T-cell (primary cell): ENCODE results near the gene TNFAIP2. TPM values are rescaled to one million over a fixed set of nuclear protein-coding genes. Genes with fewer than 3 reads are reported as not detected.

Experiments
- ATAC-seq, 4 experiments: fragments of 200-7000 bp in 3 of 4; fragments of 150-1000 bp in 1 of 4; cut with Tn5 transposase; replicated peaks in 1 of 4; 1 replicate in 3 of 4; 2 replicates in 1 of 4; pipeline ENCODE4 v1.10.0; 2021; ENCODE audit warnings: moderate library complexity in 3 of 4, mild to moderate bottlenecking in 2 of 4, moderate number of reproducible peaks in 1 of 4
- CTCF ChIA-PET, 2 donors: fragments of 300-600 bp; sonication (Branson Sonifier 250); formaldehyde crosslinking; loops; one replicate each; lab custom pipeline; 2022; ENCODE audit warnings: antibody characterized with exemption in 2 of 2; lab: Charles Lee
- POLR2A ChIA-PET, 2 donors: fragments of 300-600 bp; sonication (Branson Sonifier 250); formaldehyde crosslinking; loops; one replicate each; lab custom pipeline; 2022; ENCODE audit warnings: antibody characterized with exemption in 2 of 2; lab: Charles Lee
- DNase-seq, 35 experiments: peaks; one replicate each; pipeline versions ENCODE4 v3.0.0 to v3.0.0-alpha.2; 2013 to 2023
- H3K27ac ChIP-seq: one replicate; pipeline ENCODE4 v1.5.1; 2013; ENCODE audit warnings: low read length
- H3K27me3 ChIP-seq, 2 experiments: replicated peaks in 1 of 2; 1 replicate in 1 of 2; 2 replicates in 1 of 2; pipeline versions ENCODE4 v1.6.1 to v1.7.0; 2013; ENCODE audit warnings: low read length in 1 of 2, mixed read lengths in 1 of 2; ENCODE audit not compliant: control insufficient read depth in 2 of 2, insufficient read depth in 2 of 2; ENCODE audit errors: extremely low read depth in 1 of 2
- H3K36me3 ChIP-seq, 2 donors: 1 replicate in 1 of 2; 2 replicates in 1 of 2; pipeline versions ENCODE4 v1.6.1 to v1.7.0; 2013; ENCODE audit warnings: low read length in 1 of 2; ENCODE audit not compliant: control insufficient read depth in 2 of 2, insufficient read depth in 1 of 2; ENCODE audit errors: extremely low read depth in 1 of 2
- H3K4me1 ChIP-seq, 2 experiments: 1 replicate in 1 of 2; 2 replicates in 1 of 2; pipeline versions ENCODE4 v1.6.1 to v1.7.0; 2013; ENCODE audit warnings: low read length in 2 of 2, mixed read lengths in 1 of 2; ENCODE audit not compliant: insufficient read depth in 2 of 2, control insufficient read depth in 1 of 2; ENCODE audit errors: extremely low read depth in 1 of 2
- H3K4me3 ChIP-seq, 2 donors: 1 replicate in 1 of 2; 2 replicates in 1 of 2; pipeline versions ENCODE4 v1.5.1 to v1.7.0; 2013; ENCODE audit warnings: mild to moderate bottlenecking in 2 of 2, low read length in 1 of 2, moderate library complexity in 1 of 2; ENCODE audit not compliant: control insufficient read depth in 1 of 2; ENCODE audit errors: extremely low read depth in 1 of 2
- H3K9me3 ChIP-seq: 2 replicates; pipeline ENCODE4 v1.7.0; 2013
- H3K27ac Mint-ChIP-seq, 2 donors: one replicate each; pipeline ENCODE4 v1.8.0; 2020 to 2021; ENCODE audit warnings: mild to moderate bottlenecking in 2 of 2, mixed read lengths in 2 of 2
- H3K27me3 Mint-ChIP-seq, 2 donors: one replicate each; pipeline ENCODE4 v1.8.0; 2021 to 2022; ENCODE audit warnings: mixed read lengths in 2 of 2
- H3K36me3 Mint-ChIP-seq: one replicate; pipeline ENCODE4 v1.8.0; 2021; ENCODE audit warnings: mixed read lengths
- H3K4me1 Mint-ChIP-seq, 3 donors: one replicate each; pipeline ENCODE4 v1.8.0; 2020 to 2022; ENCODE audit warnings: mixed read lengths in 3 of 3, mild to moderate bottlenecking in 1 of 3
- H3K4me3 Mint-ChIP-seq, 3 donors: one replicate each; pipeline ENCODE4 v1.8.0; 2020 to 2022; ENCODE audit warnings: mild to moderate bottlenecking in 3 of 3, mixed read lengths in 3 of 3, moderate library complexity in 3 of 3
- H3K9me3 Mint-ChIP-seq, 3 donors: one replicate each; pipeline ENCODE4 v1.8.0; 2020 to 2022; ENCODE audit warnings: mixed read lengths in 3 of 3
- WGBS: methylation state at CpG from one replicate; pipeline ENCODE4 v1.1.5; 2013; ENCODE audit warnings: missing lambda C conversion rate; ENCODE audit not compliant: insufficient coverage; 5-methylcytosine and 5-hydroxymethylcytosine counted together
- total RNA-seq, 35 experiments: library from RNA in 6 of 35; stranded (reverse) in 6 of 35; fragments of 120-200 nt in 1 of 35; gene quantifications; one replicate each; pipeline versions ENCODE4 v1.2.1 to v1.2.4 and lab custom pipeline; 2013 to 2026

The TNFAIP2 gene
- total RNA-seq, 5 donors from 2014 or later (not counting 1 experiment from before 2014, with no cell fraction given) = 0.93 to 2.1 (median 1.0) TPM

DNA sequence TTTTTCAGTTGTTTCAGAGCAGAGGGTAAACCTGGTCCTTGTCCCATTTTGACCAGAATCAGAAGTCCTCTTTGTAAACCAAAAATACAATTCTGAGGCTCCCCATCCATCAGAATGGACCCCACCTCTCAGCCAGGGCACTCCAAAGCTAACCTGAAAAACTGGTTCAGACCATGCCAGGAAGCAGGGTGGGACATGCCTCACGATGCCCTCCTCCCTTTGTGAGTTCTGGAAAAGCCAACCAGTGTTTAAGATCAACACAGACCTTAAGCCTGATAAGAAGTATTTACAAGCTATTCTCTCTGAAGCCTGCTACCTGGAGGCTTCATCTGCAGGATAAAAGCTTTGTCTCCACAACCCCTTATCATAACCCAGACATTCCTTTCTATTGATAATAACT, 35.4 kb downstream of the TNFAIP2 start:
- Histone ChIP-seq H3K9me3 (no peaks in the 10 kb centered on the region), H3K27ac (no peak overlapping the region), H3K4me3 (no peak overlapping the region), H3K36me3 (no peaks in the 10 kb centered on the region), H3K27me3 (peaks cover 0 to 17% of the 10 kb centered on the region in 2 experiments), H3K4me1 (peaks cover 0 to 9% of the 10 kb centered on the region in 2 experiments)
- CTCF ChIA-PET = interaction anchor here in 1 of 2 donors (0.7 kb wide), 1 partner anchor 20 kb away, joined by 3 read pairs; no protein-coding TSS in a partner anchor
- H3K4me3 Mint-ChIP-seq = no peak overlapping the region
- no peak overlapping the region for H3K27ac Mint-ChIP-seq
- 64% methylated on average over 1 of the region's 1 CpG for WGBS
- H3K36me3 Mint-ChIP-seq = no peaks in the 10 kb centered on the region
- peaks cover 0 to 8% of the 10 kb centered on the region in 2 donors for H3K27me3 Mint-ChIP-seq
- DNase-seq (no peak), ATAC-seq (no peak)
- POLR2A ChIA-PET = no interaction called here
- no peaks in the 10 kb centered on the region for H3K9me3 Mint-ChIP-seq
- H3K4me1 Mint-ChIP-seq = peaks cover 2 to 14% (median 10%) of the 10 kb centered on the region in 3 donors

GRCh38 chr14:103160321-103161053, 37.2 kb downstream of the TNFAIP2 start:
- Histone ChIP-seq H3K27me3 (peaks cover 0 to 22% of the 10 kb centered on the region in 2 experiments), H3K36me3 (no peaks in the 10 kb centered on the region), H3K4me3 (no peak overlapping the region), H3K9me3 (no peaks in the 10 kb centered on the region), H3K4me1 (peaks cover 0 to 9% of the 10 kb centered on the region in 2 experiments), H3K27ac (no peak overlapping the region)
- WGBS = 77% methylated on average over 8 of the region's 13 CpGs
- ATAC-seq (peak in 2 of 4 experiments; percentile 47 to 68), DNase-seq (peak in 22 of 35 experiments; percentile 5 to 34 (median 21))
- Mint-ChIP-seq H3K36me3 (no peaks in the 10 kb centered on the region), H3K9me3 (no peaks in the 10 kb centered on the region), H3K27ac (peak overlapping the region in 1 of 2 donors; percentile 4), H3K4me3 (peak overlapping the region in 1 of 3 donors; percentile 18), H3K27me3 (peaks cover 6 to 14% of the 10 kb centered on the region in 2 donors), H3K4me1 (peaks cover 2 to 14% (median 10%) of the 10 kb centered on the region in 3 donors)
- ChIA-PET POLR2A (no interaction called here), CTCF (no interaction called here)

- Mint-ChIP-seq H3K27ac (no peak overlapping the region), H3K9me3 (no peaks in the 10 kb centered on the region), H3K36me3 (no peaks in the 10 kb centered on the region), H3K27me3 (peaks cover 6 to 14% of the 10 kb centered on the region in 2 donors), H3K4me1 (peaks cover 2 to 14% (median 10%) of the 10 kb centered on the region in 3 donors), H3K4me3 (peak overlapping the region in 1 of 3 donors; percentile 18)
- Histone ChIP-seq H3K4me3 (no peak overlapping the region), H3K4me1 (peaks cover 0 to 9% of the 10 kb centered on the region in 2 experiments), H3K27me3 (peaks cover 0 to 23% of the 10 kb centered on the region in 2 experiments), H3K9me3 (no peaks in the 10 kb centered on the region), H3K36me3 (no peaks in the 10 kb centered on the region), H3K27ac (no peak overlapping the region)
- ChIA-PET CTCF (no interaction called here), POLR2A (no interaction called here)
- DNase-seq = no peak
- no peak for ATAC-seq
- WGBS = 71% methylated on average over 2 of the region's 4 CpGs
Measured at GRCh38 chr14:103161054-103161397, 37.8 kb downstream of the TNFAIP2 start.

DNA sequence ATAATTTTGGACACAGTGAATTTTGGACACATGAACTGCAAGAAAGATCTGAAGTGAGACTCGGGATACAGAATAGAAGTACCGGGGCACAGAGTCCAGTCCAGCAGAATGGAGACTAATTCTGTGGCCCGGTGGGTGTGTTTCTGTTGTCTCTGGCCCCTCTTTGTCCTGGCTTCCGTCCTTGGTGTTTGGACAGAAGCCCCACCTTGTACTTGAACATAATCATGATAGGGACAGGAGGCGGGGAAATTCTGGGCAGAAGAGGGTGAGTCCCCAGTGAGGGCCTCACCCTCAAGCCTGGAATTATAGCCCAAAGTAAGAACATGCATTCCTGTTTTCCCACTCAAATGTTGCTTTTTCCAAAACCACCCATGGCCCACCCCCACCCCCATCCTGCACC, 39.9 kb downstream of the TNFAIP2 start:
- ChIA-PET POLR2A (no interaction called here), CTCF (no interaction called here)
- Mint-ChIP-seq H3K9me3 (no peaks in the 10 kb centered on the region), H3K36me3 (no peaks in the 10 kb centered on the region), H3K4me1 (peaks cover 2 to 14% (median 10%) of the 10 kb centered on the region in 3 donors), H3K27me3 (peaks cover 10 to 18% of the 10 kb centered on the region in 2 donors), H3K4me3 (no peak overlapping the region), H3K27ac (no peak overlapping the region)
- H3K4me3 ChIP-seq = no peak overlapping the region
- ATAC-seq (no peak), DNase-seq (no peak)
- H3K4me1 ChIP-seq = peaks cover 0 to 9% of the 10 kb centered on the region in 2 experiments
- 84% methylated on average over 3 of the region's 5 CpGs for WGBS
- peaks cover 0 to 26% of the 10 kb centered on the region in 2 experiments for H3K27me3 ChIP-seq
- no peaks in the 10 kb centered on the region for H3K36me3 ChIP-seq
- H3K9me3 ChIP-seq = no peaks in the 10 kb centered on the region
- H3K27ac ChIP-seq = no peak overlapping the region

DNA sequence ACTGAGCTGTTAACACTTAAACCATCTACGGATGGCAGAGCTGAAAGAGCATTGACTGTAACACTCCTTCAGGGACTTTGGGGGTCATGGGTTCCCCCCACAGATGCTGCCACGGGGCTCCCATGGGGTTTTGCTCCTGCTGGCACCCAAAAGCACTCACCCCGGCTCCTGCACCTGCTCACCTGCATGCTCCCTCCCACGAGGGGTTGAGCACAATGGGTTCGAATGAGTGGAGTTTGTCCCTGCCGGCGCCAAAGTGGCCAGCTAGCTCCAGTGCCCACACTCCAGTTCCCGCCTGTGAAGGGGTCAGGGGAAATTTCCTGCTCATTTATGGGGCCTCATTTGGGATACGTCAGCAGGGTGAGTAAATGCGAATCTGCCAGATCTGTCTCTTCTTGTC, 40.7 kb downstream of the TNFAIP2 start:
- peaks cover 10 to 13% of the 10 kb centered on the region in 2 donors for H3K27me3 Mint-ChIP-seq
- Histone ChIP-seq H3K36me3 (no peaks in the 10 kb centered on the region), H3K27ac (no peak overlapping the region), H3K4me3 (no peak overlapping the region), H3K4me1 (peaks cover 0 to 9% of the 10 kb centered on the region in 2 experiments), H3K9me3 (no peaks in the 10 kb centered on the region), H3K27me3 (peaks cover 0 to 28% of the 10 kb centered on the region in 2 experiments)
- no peak overlapping the region for H3K4me3 Mint-ChIP-seq
- ChIA-PET POLR2A (no interaction called here), CTCF (no interaction called here)
- DNase-seq (no peak), ATAC-seq (no peak)
- H3K27ac Mint-ChIP-seq = no peak overlapping the region
- 78% methylated on average over 4 of the region's 10 CpGs for WGBS
- H3K4me1 Mint-ChIP-seq = peaks cover 2 to 14% (median 10%) of the 10 kb centered on the region in 3 donors
- H3K36me3 Mint-ChIP-seq = no peaks in the 10 kb centered on the region
- H3K9me3 Mint-ChIP-seq = no peaks in the 10 kb centered on the region

DNA sequence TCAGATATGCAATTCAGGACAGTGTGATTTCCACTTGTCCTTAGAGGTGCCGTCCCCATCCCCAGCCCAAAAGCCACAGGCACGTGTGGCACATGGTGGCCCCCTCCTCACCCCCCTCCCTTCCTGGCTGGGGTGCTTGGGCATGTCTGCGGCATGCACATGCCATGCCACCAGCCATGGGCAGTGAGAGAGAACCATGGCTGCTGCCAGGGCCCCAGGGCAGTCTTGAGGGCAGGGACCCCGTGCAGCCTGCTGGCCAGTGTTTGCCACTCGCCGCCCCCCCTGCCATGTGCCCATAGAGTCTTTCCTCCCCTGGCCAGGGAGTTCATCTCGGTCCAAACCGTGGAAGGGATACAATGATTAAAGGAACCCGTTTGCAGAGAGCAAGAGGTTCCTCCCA, 41.5 kb downstream of the TNFAIP2 start:
- no peak overlapping the region for H3K27ac Mint-ChIP-seq
- no peaks in the 10 kb centered on the region for H3K9me3 ChIP-seq
- WGBS = 70% methylated on average over 7 of the region's 9 CpGs
- ATAC-seq (no peak), DNase-seq (no peak)
- ChIA-PET POLR2A (no interaction called here), CTCF (no interaction called here)
- no peak overlapping the region for H3K4me3 Mint-ChIP-seq
- peaks cover 0 to 26% of the 10 kb centered on the region in 2 experiments for H3K27me3 ChIP-seq
- peaks cover 2 to 8% (median 8%) of the 10 kb centered on the region in 3 donors for H3K4me1 Mint-ChIP-seq
- H3K9me3 Mint-ChIP-seq = no peaks in the 10 kb centered on the region
- H3K4me1 ChIP-seq = peaks cover 0 to 9% of the 10 kb centered on the region in 2 experiments
- H3K4me3 ChIP-seq = no peak overlapping the region
- H3K27me3 Mint-ChIP-seq = peaks cover 10 to 13% of the 10 kb centered on the region in 2 donors
- no peak overlapping the region for H3K27ac ChIP-seq
- H3K36me3 Mint-ChIP-seq = no peaks in the 10 kb centered on the region
- H3K36me3 ChIP-seq = no peaks in the 10 kb centered on the region
